Measurements from ENCODE around the gene NR2C1. TPM values are rescaled to one million over a fixed set of nuclear protein-coding genes. Genes with fewer than 3 reads are reported as not detected.

NR2C1 gene
- total RNA-seq, 6 experiments from 2014 or later = 19.0 to 40.2 (median 21.1) TPM

GRCh38 chr12:95004610-95005009, 68.8 kb downstream of the NR2C1 start:
- no peak overlapping the region for H3K27ac ChIP-seq
- peaks cover 0 to 7% (median 0%) of the 10 kb centered on the region in 4 donors for H3K36me3 ChIP-seq
- H3K9me3 ChIP-seq = peaks cover 0 to 7% (median 0%) of the 10 kb centered on the region in 4 donors
- ATAC-seq (no peak), DNase-seq (no peak)
- intact Hi-C loops (cut with DNase I) = no loop called here
- no peaks in the 10 kb centered on the region for H3K27me3 ChIP-seq
- 83% methylated on average over 2 of the region's 2 CpGs for WGBS (ENCODE audit: insufficient coverage, low coverage, low lambda C conversion rate, missing lambda C conversion rate)
- no peak overlapping the region for H3K4me3 ChIP-seq
- H3K4me1 ChIP-seq = peaks cover 0 to 12% (median 0%) of the 10 kb centered on the region in 4 donors
- TF ChIP-seq POLR2A (IDR thresholded peaks at IDR 0.05) = no peak
- no peak for TF ChIP-seq CTCF (IDR thresholded peaks at IDR 0.05)

GRCh38 chr12:95003921-95004272, 69.5 kb downstream of the NR2C1 start:
- WGBS (ENCODE audit: insufficient coverage, low coverage, low lambda C conversion rate, missing lambda C conversion rate) = 66% methylated on average over 13 of the region's 15 CpGs

GRCh38 chr12:95003213-95003920, 70.1 kb downstream of the NR2C1 start, which contains the start of gene NDUFA12:
Gene NDUFA12 (minus strand): TSS chr12:95003697. CDS start chr12:95003680, 17 bp downstream.
- H3K4me1 ChIP-seq = peaks cover 0 to 18% (median 0%) of the 10 kb centered on the region in 4 donors
- intact Hi-C loops (cut with DNase I) = no loop called here
- H3K27me3 ChIP-seq = no peaks in the 10 kb centered on the region
- peaks cover 0 to 7% (median 0%) of the 10 kb centered on the region in 4 donors for H3K9me3 ChIP-seq
- ATAC-seq = peak; percentile 100
- peak in 1 of 4 donors; percentile 8 for TF ChIP-seq CTCF (IDR thresholded peaks at IDR 0.05)
- TF ChIP-seq POLR2A (IDR thresholded peaks at IDR 0.05) = peak; percentile 74
- 0% methylated on average over 8 of the region's 34 CpGs for WGBS (ENCODE audit: insufficient coverage, low coverage, low lambda C conversion rate, missing lambda C conversion rate)
- H3K4me3 ChIP-seq = peak within 1 kb of the TSS; percentile 84 to 96 (median 89)
- peak within 1 kb of the TSS; percentile 58 to 73 (median 70) for H3K27ac ChIP-seq
- peaks cover 0 to 7% (median 0%) of the 10 kb centered on the region in 4 donors for H3K36me3 ChIP-seq
- DNase-seq = peak; percentile 95 to 97 (median 96)

More at GRCh38 chr12:95003921-95004272, 69.5 kb downstream of the NR2C1 start:
- peaks cover 0 to 18% (median 0%) of the 10 kb centered on the region in 4 donors for H3K4me1 ChIP-seq
- intact Hi-C loops (cut with DNase I) = no loop called here
- peak overlapping the region; percentile 58 to 73 (median 70) for H3K27ac ChIP-seq
- ATAC-seq = no peak
- H3K4me3 ChIP-seq = peak overlapping the region; percentile 84 to 96 (median 89)
- peaks cover 0 to 7% (median 0%) of the 10 kb centered on the region in 4 donors for H3K36me3 ChIP-seq
- no peak for TF ChIP-seq POLR2A (IDR thresholded peaks at IDR 0.05)
- no peak for TF ChIP-seq CTCF (IDR thresholded peaks at IDR 0.05)
- H3K9me3 ChIP-seq = peaks cover 0 to 7% (median 0%) of the 10 kb centered on the region in 4 donors
- no peaks in the 10 kb centered on the region for H3K27me3 ChIP-seq
- no peak for DNase-seq

GRCh38 chr12:95002754-95003153, 70.7 kb downstream of the NR2C1 start:
- 12% methylated on average over 3 of the region's 3 CpGs for WGBS (ENCODE audit: insufficient coverage, low coverage, low lambda C conversion rate, missing lambda C conversion rate)
- Histone ChIP-seq H3K9me3 (peaks cover 0 to 3% (median 0%) of the 10 kb centered on the region in 4 donors), H3K4me1 (peaks cover 0 to 18% (median 0%) of the 10 kb centered on the region in 4 donors), H3K27me3 (no peaks in the 10 kb centered on the region), H3K36me3 (peaks cover 0 to 7% (median 0%) of the 10 kb centered on the region in 4 donors), H3K27ac (peak overlapping the region; percentile 58 to 73 (median 70)), H3K4me3 (peak overlapping the region; percentile 84 to 96 (median 89))
- intact Hi-C loops (cut with DNase I) = no loop called here
- DNase-seq (no peak), ATAC-seq (no peak)
- TF ChIP-seq POLR2A (IDR thresholded peaks at IDR 0.05) (no peak), CTCF (IDR thresholded peaks at IDR 0.05) (no peak)
